Activated CD4-positive, alpha-beta memory T cell treated with anti-CD3 and anti-CD28 coated beads for 36 hours (primary cell): Measurements from ENCODE around the gene HERPUD2. TPM values are rescaled to one million over a fixed set of nuclear protein-coding genes. Genes with fewer than 3 reads are reported as not detected.

ENCODE experiments used
- CTCF ChIA-PET: fragments of 350-600 bp; sonication (Branson Sonifier 250); formaldehyde crosslinking; loops from one replicate; lab custom pipeline; 2021; ENCODE audit warnings: antibody characterized with exemption, inconsistent platforms; lab: Charles Lee
- POLR2A ChIA-PET: fragments of 350-600 bp; sonication (Branson Sonifier 250); formaldehyde crosslinking; loops from one replicate; lab custom pipeline; 2021; ENCODE audit warnings: antibody characterized with exemption; lab: Charles Lee
- DNase-seq: peaks from one replicate; pipeline ENCODE4 v3.0.0-alpha.2; 2020
- H3K27ac Mint-ChIP-seq: one replicate; pipeline ENCODE4 v1.8.0; 2021; ENCODE audit warnings: mixed read lengths
- H3K27me3 Mint-ChIP-seq: one replicate; pipeline ENCODE4 v1.8.0; 2021; ENCODE audit warnings: mixed read lengths
- H3K36me3 Mint-ChIP-seq: one replicate; pipeline ENCODE4 v1.8.0; 2021; ENCODE audit warnings: mixed read lengths
- H3K4me1 Mint-ChIP-seq: one replicate; pipeline ENCODE4 v1.8.0; 2021; ENCODE audit warnings: low read depth, mixed read lengths
- H3K4me3 Mint-ChIP-seq: one replicate; pipeline ENCODE4 v1.8.0; 2021; ENCODE audit warnings: mild to moderate bottlenecking, mixed read lengths
- H3K9me3 Mint-ChIP-seq: one replicate; pipeline ENCODE4 v1.8.0; 2021; ENCODE audit warnings: mixed read lengths
- intact Hi-C: fragments of 100-400 bp; cut with micrococcal nuclease; formaldehyde crosslinking; loops from one replicate; pipeline ENCODE4 v1.15.1; 2023
- total RNA-seq, 2 experiments: library from RNA; stranded (reverse); gene quantifications; one replicate each; pipeline ENCODE4 v1.2.3, GENCODE V29; 2021

Gene HERPUD2
- total RNA-seq, 2 experiments from 2014 or later = 26.2 to 29.6 TPM

DNA sequence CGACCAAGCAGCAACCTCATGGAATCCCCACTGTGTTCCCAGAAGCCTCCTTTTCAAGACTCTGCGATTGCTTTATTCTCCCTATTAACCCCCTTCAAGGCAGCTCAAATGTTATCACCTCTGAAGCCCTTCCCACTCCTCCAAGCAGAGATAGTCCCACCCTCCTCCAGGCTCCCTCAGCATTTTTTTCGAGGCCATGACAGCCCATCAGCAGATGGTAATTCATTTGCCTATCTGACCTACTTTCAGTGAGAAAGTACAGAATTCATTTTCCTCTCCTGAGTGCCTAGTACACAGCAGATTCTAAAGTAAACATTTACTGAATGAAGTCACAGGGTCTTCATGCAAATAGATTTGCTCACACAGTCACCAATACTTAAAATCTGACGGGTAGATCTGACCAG, 47.8 kb downstream of the HERPUD2 start:
- Mint-ChIP-seq H3K9me3 (peaks cover 1% of the 10 kb centered on the region), H3K4me1 (peaks cover 58% of the 10 kb centered on the region), H3K27ac (peak overlapping the region; percentile 10), H3K27me3 (no peaks in the 10 kb centered on the region), H3K4me3 (no peak overlapping the region), H3K36me3 (peaks cover 7% of the 10 kb centered on the region)
- CTCF ChIA-PET = interaction anchor here (3.6 kb wide), 1 partner anchor 23 kb away, joined by 16 read pairs; no protein-coding TSS in a partner anchor
- intact Hi-C loops = no loop called here
- DNase-seq = no peak
- POLR2A ChIA-PET = interaction anchor here (1.5 kb wide), 1 partner anchor 44 kb away, joined by 3 read pairs; no protein-coding TSS in a partner anchor

DNA sequence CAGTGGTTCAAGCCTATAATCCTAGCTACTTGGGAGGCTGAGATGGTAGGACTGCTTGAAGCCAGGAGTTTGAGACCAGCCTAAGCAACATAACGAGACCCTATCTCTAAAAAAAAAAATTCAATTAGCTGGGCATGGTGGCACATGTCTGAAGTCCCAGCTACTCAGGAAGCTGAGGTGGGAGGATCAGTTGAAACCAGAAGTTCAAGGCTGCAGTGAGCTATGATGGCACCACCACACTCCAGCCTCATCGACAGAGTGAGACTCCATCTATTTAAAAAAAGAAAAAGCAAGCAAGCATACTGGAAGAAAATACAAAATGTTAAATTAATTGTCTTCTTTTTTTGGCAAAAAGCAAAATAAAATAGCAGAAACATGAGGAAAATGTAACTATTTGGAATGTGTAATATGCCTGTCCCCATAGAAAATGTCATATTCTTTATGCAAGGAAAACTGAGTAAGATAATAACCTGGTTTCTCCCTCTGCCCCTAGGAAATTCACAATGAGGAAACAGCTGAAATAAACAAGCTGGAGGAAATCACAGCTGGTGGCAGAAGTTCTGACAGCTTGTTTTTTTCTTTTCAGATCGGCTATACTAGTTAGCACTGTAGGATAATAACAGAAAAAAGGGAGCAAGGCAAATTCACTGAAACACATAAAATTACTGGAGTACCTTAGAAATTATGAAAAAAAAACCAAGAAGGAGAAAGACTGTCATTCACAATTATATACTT, 48.5 kb downstream of the HERPUD2 start:
- H3K4me3 Mint-ChIP-seq = no peak overlapping the region
- POLR2A ChIA-PET = interaction anchor here (1.5 kb wide), 1 partner anchor 45 kb away, joined by 3 read pairs; no protein-coding TSS in a partner anchor
- H3K4me1 Mint-ChIP-seq = peaks cover 59% of the 10 kb centered on the region
- H3K27ac Mint-ChIP-seq = peak overlapping the region; percentile 67
- H3K27me3 Mint-ChIP-seq = no peaks in the 10 kb centered on the region
- DNase-seq = no peak
- no peaks in the 10 kb centered on the region for H3K9me3 Mint-ChIP-seq
- H3K36me3 Mint-ChIP-seq = peaks cover 6% of the 10 kb centered on the region
- intact Hi-C loops = no loop called here
- CTCF ChIA-PET = interaction anchor here (0.6 to 3.6 kb wide), 3 partner anchors 23 to 1536 kb away, joined by 3 to 16 read pairs (median 3); no protein-coding TSS in a partner anchor

DNA sequence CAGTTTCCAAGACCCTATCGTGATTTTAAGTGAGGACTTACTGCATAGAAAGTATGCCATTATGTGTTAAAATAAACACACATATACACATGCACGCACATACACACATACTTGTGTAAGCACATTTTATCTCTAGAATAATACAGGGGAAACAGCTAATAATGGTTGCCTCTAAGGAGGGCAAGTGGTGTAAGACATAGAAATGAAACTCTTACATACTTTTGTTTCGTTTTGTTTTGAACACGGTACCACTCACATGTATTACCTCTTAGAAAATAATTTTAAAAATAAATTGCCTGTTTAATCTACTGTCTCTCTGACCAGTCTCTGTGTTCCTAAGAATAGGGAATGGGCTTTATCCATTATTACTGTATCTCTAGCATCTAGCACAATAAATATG, 49.2 kb downstream of the HERPUD2 start:
- DNase-seq = no peak
- peaks cover 56% of the 10 kb centered on the region for H3K4me1 Mint-ChIP-seq
- H3K27ac Mint-ChIP-seq = no peak overlapping the region
- CTCF ChIA-PET = interaction anchor here (0.7 to 3.6 kb wide), 2 partner anchors 22 to 125 kb away, joined by 3 to 16 read pairs; no protein-coding TSS in a partner anchor
- no peak overlapping the region for H3K4me3 Mint-ChIP-seq
- intact Hi-C loops = no loop called here
- H3K36me3 Mint-ChIP-seq = peaks cover 2% of the 10 kb centered on the region
- POLR2A ChIA-PET = interaction anchor here (1.5 kb wide), 1 partner anchor 46 kb away, joined by 3 read pairs; no protein-coding TSS in a partner anchor
- no peaks in the 10 kb centered on the region for H3K27me3 Mint-ChIP-seq
- H3K9me3 Mint-ChIP-seq = no peaks in the 10 kb centered on the region

DNA sequence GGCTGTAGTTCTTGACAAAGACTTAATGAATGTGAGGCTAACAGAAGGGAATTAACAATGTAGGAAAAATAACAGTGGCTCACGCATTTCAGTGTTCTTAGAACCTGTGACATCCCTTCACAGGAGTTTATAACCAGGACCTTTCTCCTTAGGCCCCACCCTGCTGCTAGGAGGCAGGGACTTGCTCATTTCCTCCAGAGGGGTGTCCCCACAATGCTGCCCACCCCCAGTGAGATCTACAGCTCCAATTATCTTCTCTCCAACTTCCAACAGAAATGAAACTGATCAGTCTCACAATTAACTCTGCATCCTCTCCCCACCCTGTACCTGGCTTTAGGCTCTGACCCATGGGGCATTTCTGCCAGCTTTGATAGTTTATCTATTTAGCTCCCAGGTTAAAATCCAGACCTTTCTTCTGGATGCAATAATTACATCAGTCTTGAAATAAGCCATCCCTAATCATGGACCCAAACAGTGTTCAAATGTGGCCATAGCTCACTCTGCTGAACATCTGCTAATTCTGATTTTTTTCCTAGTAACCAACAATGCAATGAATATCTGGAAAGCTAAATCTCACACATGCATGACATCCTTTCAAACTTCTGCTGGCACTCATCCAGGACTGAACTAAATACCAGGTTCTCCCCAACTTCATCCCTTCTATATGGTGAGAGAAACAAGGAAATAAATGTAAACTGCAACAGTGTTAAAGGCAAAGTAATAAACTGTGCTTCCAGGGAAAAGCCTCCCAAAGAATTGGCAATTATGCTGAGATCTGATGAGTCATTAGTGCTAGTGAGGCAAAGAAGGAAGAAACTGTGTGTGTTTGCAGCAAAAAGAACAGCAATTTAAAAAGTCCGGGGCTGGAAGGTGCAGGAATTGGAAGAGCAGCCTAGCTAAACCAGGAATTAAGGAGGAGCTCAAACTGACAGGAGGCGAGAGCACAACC, 64.6 kb downstream of the HERPUD2 start:
- H3K9me3 Mint-ChIP-seq = no peaks in the 10 kb centered on the region
- H3K4me3 Mint-ChIP-seq = no peak overlapping the region
- H3K27me3 Mint-ChIP-seq = no peaks in the 10 kb centered on the region
- intact Hi-C loops = no loop called here
- POLR2A ChIA-PET = no interaction called here
- DNase-seq = no peak
- peaks cover 8% of the 10 kb centered on the region for H3K36me3 Mint-ChIP-seq
- no peak overlapping the region for H3K27ac Mint-ChIP-seq
- no peaks in the 10 kb centered on the region for H3K4me1 Mint-ChIP-seq
- CTCF ChIA-PET = interaction anchor here (1.0 to 1.4 kb wide), 2 partner anchors 30 to 276 kb away, joined by 3 to 4 read pairs; no protein-coding TSS in a partner anchor

DNA sequence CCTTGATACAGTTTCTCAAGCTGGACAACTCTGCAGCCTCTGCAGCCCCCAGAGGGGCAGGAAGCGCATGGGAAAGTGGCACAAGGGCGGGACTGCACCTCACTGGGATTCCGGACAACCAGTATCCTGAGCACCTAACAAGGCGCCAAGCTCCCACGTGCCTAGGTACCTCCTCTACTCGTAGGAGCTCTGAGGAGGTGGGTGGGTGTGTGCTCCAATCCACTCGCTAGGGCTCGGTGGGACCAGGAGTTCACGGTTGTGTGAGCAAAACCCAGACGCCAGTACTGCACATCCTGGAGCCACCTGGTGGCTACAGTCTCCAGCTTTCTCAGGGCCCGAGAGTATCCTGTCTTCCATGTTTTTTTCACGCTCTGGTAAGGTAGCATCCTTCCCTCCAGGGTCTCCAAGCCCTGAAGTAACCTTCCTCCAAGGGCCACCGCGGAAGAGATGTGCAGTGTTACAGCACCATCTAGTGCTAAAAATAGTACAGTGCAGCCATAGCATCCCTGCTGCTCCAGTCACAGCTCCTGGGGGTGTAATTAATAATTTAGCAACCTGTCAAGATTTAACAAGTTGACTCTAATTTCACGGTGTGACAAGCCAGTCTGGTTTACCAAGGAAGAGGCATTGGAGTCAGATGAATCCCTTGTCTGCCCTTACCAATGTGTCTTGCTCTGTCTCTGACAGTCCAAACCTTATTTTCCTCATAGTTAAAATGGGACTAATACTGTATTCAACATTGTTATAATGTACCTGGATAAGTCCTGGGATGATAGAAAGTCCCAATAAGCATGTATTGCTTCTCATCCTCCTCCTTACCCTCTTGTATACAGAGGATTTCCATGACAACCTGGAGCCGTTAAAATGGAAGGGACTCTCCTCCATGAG, 70.4 kb downstream of the HERPUD2 start:
- ChIA-PET POLR2A (no interaction called here), CTCF (interaction anchor here (0.7 to 3.4 kb wide), 32 partner anchors 9 to 800 kb away, joined by 3 to 37 read pairs (median 4); no protein-coding TSS in a partner anchor)
- H3K36me3 Mint-ChIP-seq = peaks cover 2% of the 10 kb centered on the region
- H3K9me3 Mint-ChIP-seq = no peaks in the 10 kb centered on the region
- no peaks in the 10 kb centered on the region for H3K27me3 Mint-ChIP-seq
- H3K27ac Mint-ChIP-seq = no peak overlapping the region
- H3K4me3 Mint-ChIP-seq = no peak overlapping the region
- peak; percentile 48 for DNase-seq
- intact Hi-C loops = loop anchor here (1.0 to 2.0 kb wide), 2 partner anchors 88 to 199 kb away; no protein-coding TSS in a partner anchor
- H3K4me1 Mint-ChIP-seq = peaks cover 2% of the 10 kb centered on the region

DNA sequence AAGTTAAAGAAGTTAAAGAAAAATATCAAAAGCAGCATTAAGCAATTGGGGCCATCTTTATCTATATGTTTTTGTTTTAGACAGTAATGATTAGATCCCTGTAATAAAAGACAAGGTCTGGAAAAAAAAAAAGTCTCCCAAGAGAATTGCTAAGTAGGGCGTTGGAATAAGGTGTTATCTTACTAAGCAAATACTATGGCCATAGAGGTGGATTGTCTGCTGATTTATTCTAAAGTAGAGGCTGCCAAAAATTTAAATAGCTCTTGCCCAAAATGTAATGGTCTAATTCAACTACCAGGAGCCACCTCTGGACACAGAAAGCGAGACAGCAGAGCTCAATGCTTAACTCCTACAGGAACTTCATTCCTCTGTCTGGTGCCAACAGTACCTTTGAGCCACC, 71.6 kb downstream of the HERPUD2 start:
- H3K9me3 Mint-ChIP-seq = no peaks in the 10 kb centered on the region
- POLR2A ChIA-PET = no interaction called here
- CTCF ChIA-PET = interaction anchor here (0.6 to 3.4 kb wide), 20 partner anchors 10 to 284 kb away, joined by 3 to 37 read pairs (median 5); no protein-coding TSS in a partner anchor
- no peaks in the 10 kb centered on the region for H3K27me3 Mint-ChIP-seq
- no peak overlapping the region for H3K27ac Mint-ChIP-seq
- H3K4me1 Mint-ChIP-seq = peaks cover 2% of the 10 kb centered on the region
- H3K36me3 Mint-ChIP-seq = peaks cover 2% of the 10 kb centered on the region
- intact Hi-C loops = no loop called here
- no peak for DNase-seq
- H3K4me3 Mint-ChIP-seq = no peak overlapping the region

DNA sequence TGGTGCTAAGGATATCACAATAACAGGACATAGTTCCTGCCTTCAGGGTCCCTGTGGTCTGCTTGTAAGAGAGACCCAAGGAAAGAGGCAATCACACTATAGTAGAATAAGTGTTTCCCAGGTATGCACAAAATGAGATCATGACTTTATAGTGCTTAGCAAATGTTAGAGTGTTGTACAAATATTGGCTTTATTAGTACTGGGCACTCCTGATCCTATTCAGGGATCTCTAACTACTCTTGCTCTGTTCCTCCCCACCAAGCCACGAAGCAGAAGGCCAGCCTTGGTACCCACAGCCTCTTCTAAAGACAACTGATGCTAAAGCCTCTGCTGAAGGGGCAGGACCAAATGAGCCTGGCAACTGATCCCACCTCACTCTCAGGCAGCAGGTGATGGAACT, 75.1 kb downstream of the HERPUD2 start:
- Mint-ChIP-seq H3K27ac (no peak overlapping the region), H3K36me3 (peaks cover 2% of the 10 kb centered on the region), H3K4me1 (peaks cover 2% of the 10 kb centered on the region), H3K4me3 (no peak overlapping the region), H3K9me3 (no peaks in the 10 kb centered on the region), H3K27me3 (no peaks in the 10 kb centered on the region)
- DNase-seq = no peak
- ChIA-PET CTCF (no interaction called here), POLR2A (no interaction called here)
- intact Hi-C loops = no loop called here

DNA sequence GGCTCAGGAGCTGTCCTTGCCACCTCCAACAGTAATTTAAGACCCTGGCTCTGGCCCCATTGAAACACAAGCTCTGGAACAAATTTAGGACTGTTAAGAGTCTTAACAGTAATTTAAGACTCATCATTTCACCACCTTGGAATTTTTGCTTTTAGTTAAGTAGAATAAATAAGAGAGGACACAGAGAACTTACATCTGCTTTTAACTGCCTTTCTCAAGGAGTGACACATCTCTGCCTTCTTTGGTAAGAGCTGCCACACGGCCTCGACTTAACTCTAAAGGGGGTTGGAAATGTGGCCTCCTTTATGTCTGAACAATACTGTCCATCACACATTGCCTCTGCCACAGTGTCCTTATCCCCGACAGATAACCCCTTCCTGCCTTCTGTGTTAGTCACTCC, 77.9 kb downstream of the HERPUD2 start:
- Mint-ChIP-seq H3K27me3 (no peaks in the 10 kb centered on the region), H3K4me1 (no peaks in the 10 kb centered on the region), H3K4me3 (no peak overlapping the region), H3K36me3 (peaks cover 5% of the 10 kb centered on the region), H3K27ac (no peak overlapping the region), H3K9me3 (no peaks in the 10 kb centered on the region)
- intact Hi-C loops = no loop called here
- DNase-seq = no peak
- ChIA-PET POLR2A (no interaction called here), CTCF (no interaction called here)

DNA sequence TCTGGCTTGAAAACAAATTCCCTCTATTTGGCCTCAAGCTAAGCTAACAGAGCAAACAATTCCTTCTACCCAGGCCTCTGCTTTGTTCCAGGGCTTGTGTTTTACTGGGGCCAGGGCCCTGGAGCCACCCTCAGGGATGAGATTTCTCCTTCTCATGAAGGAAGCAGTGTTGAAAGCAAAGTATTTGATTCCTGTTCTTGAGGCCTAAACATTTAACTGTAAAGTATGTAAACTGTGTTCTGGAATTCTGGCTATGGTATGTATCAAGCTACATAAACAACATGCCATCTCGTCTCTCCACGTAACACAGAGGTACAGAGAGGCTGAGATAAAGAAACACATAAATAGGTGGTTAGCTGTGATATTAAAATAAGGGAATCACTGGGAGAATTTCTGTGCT, 81.8 kb downstream of the HERPUD2 start:
- H3K4me3 Mint-ChIP-seq = no peak overlapping the region
- intact Hi-C loops = no loop called here

DNA sequence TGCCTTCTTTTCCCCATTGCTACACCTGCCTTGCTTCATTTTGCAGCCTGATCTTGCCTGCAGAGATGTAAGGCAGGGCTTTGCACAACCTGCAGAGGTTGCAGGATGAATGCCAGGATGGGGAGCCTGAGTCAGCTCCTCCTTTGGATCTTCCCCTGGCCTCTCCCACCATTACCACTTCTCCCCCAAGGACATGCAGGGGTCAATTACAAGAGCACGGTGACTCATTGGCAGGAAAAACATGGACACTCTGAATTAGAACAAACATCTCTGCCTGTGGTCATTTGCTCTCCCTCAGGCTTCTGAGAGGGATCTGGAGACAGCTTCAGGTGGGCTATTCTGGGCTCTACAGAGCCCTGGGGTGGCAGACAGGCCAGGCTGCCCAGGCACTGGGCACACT, 89.2 kb downstream of the HERPUD2 start:
- intact Hi-C loops = no loop called here
- POLR2A ChIA-PET = no interaction called here

More for the DNA sequence above, 81.8 kb downstream of the HERPUD2 start:
- no peak for DNase-seq
- H3K27ac Mint-ChIP-seq = no peak overlapping the region
- no peaks in the 10 kb centered on the region for H3K27me3 Mint-ChIP-seq
- H3K36me3 Mint-ChIP-seq = peaks cover 3% of the 10 kb centered on the region
- POLR2A ChIA-PET = no interaction called here
- H3K9me3 Mint-ChIP-seq = no peaks in the 10 kb centered on the region
- no peaks in the 10 kb centered on the region for H3K4me1 Mint-ChIP-seq
- CTCF ChIA-PET = interaction anchor here (1.1 kb wide), 1 partner anchor 11 kb away, joined by 4 read pairs; no protein-coding TSS in a partner anchor

DNA sequence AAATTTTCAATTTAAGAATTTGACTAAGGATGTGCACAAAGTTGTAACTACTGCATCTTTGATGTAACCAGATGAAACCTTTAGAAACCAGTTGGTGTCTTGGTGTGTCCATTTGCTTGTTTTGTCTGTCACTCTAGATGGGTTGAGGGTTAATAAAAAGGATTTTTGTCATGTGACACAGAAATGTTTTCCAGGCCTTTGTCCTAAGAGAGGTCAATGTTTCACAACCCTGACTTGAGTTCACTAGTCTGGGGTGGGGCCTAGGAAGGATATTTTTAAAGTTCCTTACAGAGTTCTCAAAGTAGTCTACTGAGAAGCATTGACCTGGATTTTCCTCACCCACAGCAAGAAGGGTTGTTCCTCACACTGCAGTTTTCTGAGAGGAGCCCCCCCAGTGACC, 90.3 kb downstream of the HERPUD2 start:
- CTCF ChIA-PET = no interaction called here
- H3K27ac Mint-ChIP-seq = no peak overlapping the region
- POLR2A ChIA-PET = no interaction called here
- no peak for DNase-seq
- no peaks in the 10 kb centered on the region for H3K9me3 Mint-ChIP-seq
- H3K27me3 Mint-ChIP-seq = no peaks in the 10 kb centered on the region
- intact Hi-C loops = no loop called here
- H3K4me3 Mint-ChIP-seq = no peak overlapping the region
- H3K36me3 Mint-ChIP-seq = no peaks in the 10 kb centered on the region
- H3K4me1 Mint-ChIP-seq = no peaks in the 10 kb centered on the region

More for the DNA sequence above, 89.2 kb downstream of the HERPUD2 start:
- DNase-seq = no peak
- Mint-ChIP-seq H3K27me3 (no peaks in the 10 kb centered on the region), H3K9me3 (no peaks in the 10 kb centered on the region), H3K27ac (no peak overlapping the region), H3K4me3 (no peak overlapping the region), H3K36me3 (no peaks in the 10 kb centered on the region), H3K4me1 (no peaks in the 10 kb centered on the region)
- CTCF ChIA-PET = interaction anchor here (0.8 kb wide), 1 partner anchor 12 kb away, joined by 3 read pairs; no protein-coding TSS in a partner anchor
